ENCODE data around the gene ZC3H7A.

- no peak for TF ChIP-seq CTCF (IDR thresholded peaks at IDR 0.05)
- TF ChIP-seq POLR2A (IDR thresholded peaks at IDR 0.05), result no peak
- no peak for TF ChIP-seq EP300 (IDR thresholded peaks at IDR 0.05)
- TF ChIP-seq POLR2AphosphoS5 (IDR thresholded peaks at IDR 0.05), result no peak
Observed at GRCh38 chr16:11736903-11737302, 60.2 kb downstream of the ZC3H7A start.

Measured in stomach (tissue), 4 donors.